GM23338 (cell line): ENCODE results near the gene GFAP. TPM values are rescaled to one million over a fixed set of nuclear protein-coding genes. Genes with fewer than 3 reads are reported as not detected.

Experiments used
- ATAC-seq: fragments of 200-7000 bp; cut with Tn5 transposase; 3 replicates; pipeline ENCODE4 v1.9.1; 2020
- DNase-seq: peaks from one replicate; pipeline ENCODE4 v3.0.0-alpha.2; 2015; ENCODE audit warnings: low spot score
- H2AFZ ChIP-seq: fragments of 200-600 bp; sonication (generic); 2 replicates; pipeline ENCODE4 v1.8.0; 2016; ENCODE audit warnings: antibody characterized with exemption, mild to moderate bottlenecking, moderate library complexity
- H3F3A ChIP-seq: fragments of 200-600 bp; sonication (generic); replicated peaks from 2 replicates; pipeline ENCODE4 v1.8.0; 2017; ENCODE audit warnings: antibody characterized with exemption, mixed run types, low read depth
- H3K27ac ChIP-seq: fragments of 200-600 bp; sonication (generic); 2 replicates; pipeline ENCODE4 v1.6.1; 2016; ENCODE audit warnings: low read depth
- H3K27me3 ChIP-seq: fragments of 200-600 bp; sonication (generic); 2 replicates; pipeline ENCODE4 v1.8.0; 2016; ENCODE audit warnings: mild to moderate bottlenecking, mixed run types, moderate library complexity; ENCODE audit not compliant: insufficient read depth
- H3K36me3 ChIP-seq: fragments of 200-600 bp; sonication (generic); 2 replicates; pipeline ENCODE4 v1.8.0; 2016; ENCODE audit warnings: mild to moderate bottlenecking; ENCODE audit not compliant: insufficient read depth
- H3K4me1 ChIP-seq: fragments of 200-600 bp; sonication (generic); 2 replicates; pipeline ENCODE4 v1.8.0; 2016; ENCODE audit warnings: mild to moderate bottlenecking, moderate library complexity; ENCODE audit not compliant: insufficient read depth
- H3K4me2 ChIP-seq: fragments of 200-600 bp; sonication (generic); 2 replicates; pipeline ENCODE4 v1.7.1; 2017; ENCODE audit warnings: mixed run types
- H3K4me3 ChIP-seq: fragments of 200-600 bp; sonication (generic); 2 replicates; pipeline ENCODE4 v1.6.1; 2016; ENCODE audit warnings: mixed run types
- H3K79me2 ChIP-seq: fragments of 200-600 bp; sonication (generic); replicated peaks from 2 replicates; pipeline ENCODE4 v1.8.0; 2017; ENCODE audit warnings: mild to moderate bottlenecking; ENCODE audit not compliant: insufficient read depth
- H3K9me2 ChIP-seq: fragments of 200-600 bp; sonication (generic); 2 replicates; pipeline ENCODE4 v1.8.0; 2017; ENCODE audit not compliant: insufficient read depth
- H4K20me1 ChIP-seq: fragments of 200-600 bp; sonication (generic); replicated peaks from 2 replicates; pipeline ENCODE4 v1.8.0; 2017; ENCODE audit warnings: mild to moderate bottlenecking; ENCODE audit not compliant: insufficient read depth
- H3K27ac Mint-ChIP-seq: 2 replicates; pipeline ENCODE4 v1.8.0; 2020; ENCODE audit warnings: inconsistent platforms, mild to moderate bottlenecking, moderate library complexity, mixed read lengths
- H3K27me3 Mint-ChIP-seq: 3 replicates; pipeline ENCODE4 v1.8.0; 2022; ENCODE audit warnings: low read depth, mild to moderate bottlenecking, moderate library complexity, mixed read lengths, inconsistent platforms; ENCODE audit not compliant: insufficient read depth, poor library complexity
- H3K36me3 Mint-ChIP-seq: 3 replicates; pipeline ENCODE4 v1.8.0; 2021; ENCODE audit warnings: low read depth, mild to moderate bottlenecking, inconsistent platforms, moderate library complexity, mixed read lengths
- H3K4me1 Mint-ChIP-seq: 3 replicates; pipeline ENCODE4 v1.8.0; 2020; ENCODE audit warnings: mild to moderate bottlenecking, inconsistent platforms, mixed read lengths
- H3K4me3 Mint-ChIP-seq: 3 replicates; pipeline ENCODE4 v1.8.0; 2021; ENCODE audit warnings: moderate library complexity, mild to moderate bottlenecking, inconsistent platforms, mixed read lengths
- H3K9me3 Mint-ChIP-seq: 3 replicates; pipeline ENCODE4 v1.8.0; 2020; ENCODE audit warnings: moderate library complexity, mild to moderate bottlenecking, inconsistent platforms, mixed read lengths
- CREB1 ChIP-seq: fragments of 250-450 bp; sonication (Bioruptor Pico); IDR thresholded peaks from 2 replicates; pipeline ENCODE4 v1.5.0; 2020; ENCODE audit warnings: low read depth, mild to moderate bottlenecking, moderate library complexity
- CTCF ChIP-seq, 2 experiments: fragments of 200-600 bp in 1 of 2; sonication (generic) in 1 of 2; conservative IDR thresholded peaks; 2 replicates each; pipeline versions ENCODE4 v1.5.1 to v1.6.1; 2016 to 2017; ENCODE audit warnings: antibody characterized with exemption in 2 of 2, low read depth in 2 of 2, mild to moderate bottlenecking in 2 of 2, moderate library complexity in 1 of 2
- ETS1 ChIP-seq: IDR thresholded peaks from 2 replicates; pipeline ENCODE4 v1.6.1; 2016; ENCODE audit warnings: antibody characterized with exemption
- EZH2 ChIP-seq: fragments of 200-600 bp; sonication (generic); IDR thresholded peaks from one replicate; pipeline ENCODE4 v1.8.0; 2017; ENCODE audit warnings: antibody characterized with exemption, mild to moderate bottlenecking, low read depth; ENCODE audit not compliant: unreplicated experiment
- EZH2phosphoT487 ChIP-seq: fragments of 200-600 bp; sonication (generic); IDR thresholded peaks from one replicate; pipeline ENCODE4 v1.8.1; 2018; ENCODE audit warnings: antibody characterized with exemption; ENCODE audit not compliant: unreplicated experiment
- JUNB ChIP-seq: IDR thresholded peaks from one replicate; pipeline ENCODE4 v1.6.1; 2016; ENCODE audit warnings: antibody characterized with exemption; ENCODE audit not compliant: unreplicated experiment
- NANOG ChIP-seq: IDR thresholded peaks from 2 replicates; pipeline ENCODE4 v1.6.1; 2016; ENCODE audit warnings: antibody characterized with exemption, borderline replicate concordance
- POLR2AphosphoS5 ChIP-seq: IDR thresholded peaks from 2 replicates; pipeline ENCODE4 v1.6.1; 2016; ENCODE audit warnings: antibody characterized with exemption, low read depth
- REST ChIP-seq: IDR thresholded peaks from one replicate; pipeline ENCODE4 v1.6.1; 2018; ENCODE audit warnings: antibody characterized with exemption; ENCODE audit not compliant: unreplicated experiment
- STAT1 ChIP-seq: IDR thresholded peaks from one replicate; pipeline ENCODE4 v1.6.1; 2016; ENCODE audit warnings: antibody characterized with exemption; ENCODE audit not compliant: unreplicated experiment
- ZNF114 ChIP-seq: fragments of 250-450 bp; sonication (Bioruptor Pico); IDR thresholded peaks from 2 replicates; pipeline ENCODE4 v1.5.0; 2020; ENCODE audit warnings: mild to moderate bottlenecking, moderate library complexity
- ZNF331 ChIP-seq: fragments of 250-450 bp; sonication (Bioruptor Pico); IDR thresholded peaks from 2 replicates; pipeline ENCODE4 v1.5.0; 2020; ENCODE audit warnings: low read depth, mild to moderate bottlenecking, moderate library complexity
- ZNF462 ChIP-seq: fragments of 250-450 bp; sonication (Bioruptor Pico); IDR thresholded peaks from 2 replicates; pipeline ENCODE4 v1.5.0; 2020; ENCODE audit warnings: mild to moderate bottlenecking, moderate library complexity
- polyA plus RNA-seq: library from polyadenylated mRNA; unstranded; fragments of >200 nt; fragmentation: Nextera tagmentation; extraction: Ambion mirVana; gene quantifications from 2 replicates; pipeline ENCODE4 v1.2.1, GENCODE V29; 2016
- total RNA-seq: library from RNA; depleted of rRNA; stranded (reverse); fragments of >200 nt; shearing (Covaris generic); gene quantifications from 2 replicates; pipeline ENCODE4 v1.2.3, GENCODE V29; 2014

Gene GFAP
- total and polyA plus RNA-seq, 2 experiments from 2014 or later = 0.15 to 5.1 TPM

GRCh38 chr17:44871556-44871955 lies 43.7 kb downstream of the GFAP start:
- peaks cover 60% of the 10 kb centered on the region for H3K36me3 ChIP-seq

More at GRCh38 chr17:44871556-44871955, 43.7 kb downstream of the GFAP start:
- Mint-ChIP-seq H3K27me3 (no peaks in the 10 kb centered on the region), H3K4me3 (no peak overlapping the region), H3K4me1 (no peaks in the 10 kb centered on the region), H3K36me3 (peaks cover 63% of the 10 kb centered on the region), H3K9me3 (no peaks in the 10 kb centered on the region), H3K27ac (no peak overlapping the region)
- no peaks in the 10 kb centered on the region for H3K79me2 ChIP-seq
- H3K4me3 ChIP-seq = no peak overlapping the region
- H3F3A ChIP-seq = peaks cover 10% of the 10 kb centered on the region
- no peaks in the 10 kb centered on the region; the same call in none of the 2 replicates for H4K20me1 ChIP-seq
- no peaks in the 10 kb centered on the region for H3K9me2 ChIP-seq
- H2AFZ ChIP-seq = no peak overlapping the region
- H3K27ac ChIP-seq = no peak overlapping the region
- H3K27me3 ChIP-seq = no peaks in the 10 kb centered on the region
- DNase-seq = no peak
- ATAC-seq = no peak
- TF ChIP-seq CREB1 (CRISPR knock-in tag) (no peak), NANOG (no peak), ZNF331 (CRISPR knock-in tag) (no peak), JUNB (no peak), EZH2 (no peak), ETS1 (no peak), EZH2phosphoT487 (no peak), CTCF (conservative IDR thresholded peaks at IDR 0.05; ENCODE audit: low read depth in 2 of 2) (no peak), REST (no peak), STAT1 (no peak), ZNF462 (CRISPR knock-in tag) (no peak), ZNF114 (CRISPR knock-in tag) (no peak), POLR2AphosphoS5 (no peak)
- H3K4me1 ChIP-seq = no peaks in the 10 kb centered on the region
- no peak overlapping the region for H3K4me2 ChIP-seq
